Neural progenitor cell (in vitro differentiated cells): Measurements from ENCODE around the gene CDCP1. TPM values are rescaled to one million over a fixed set of nuclear protein-coding genes. Genes with fewer than 3 reads are reported as not detected.
A peak's percentile ranks its signal among the peaks of the same experiment; 100 is the strongest.

Experiments used
- DNase-seq: peaks from one replicate; pipeline ENCODE4 v3.0.0-alpha.2; 2016; ENCODE audit warnings: low spot score
- H2AFZ ChIP-seq: fragments of 200-600 bp; sonication (generic); replicated peaks from 2 replicates; pipeline ENCODE4 v1.6.1; 2016; ENCODE audit warnings: antibody characterized with exemption
- H3F3A ChIP-seq: fragments of 200-600 bp; sonication (generic); 2 replicates; pipeline ENCODE4 v1.6.1; 2016; ENCODE audit warnings: antibody characterized with exemption, low read depth
- H3K27ac ChIP-seq: fragments of 200-600 bp; sonication (generic); 2 replicates; pipeline ENCODE4 v1.5.1; 2016; ENCODE audit warnings: mild to moderate bottlenecking
- H3K27me3 ChIP-seq: fragments of 200-600 bp; sonication (generic); 2 replicates; pipeline ENCODE4 v1.6.1; 2016; ENCODE audit warnings: mild to moderate bottlenecking, moderate library complexity
- H3K36me3 ChIP-seq: fragments of 200-600 bp; sonication (generic); 2 replicates; pipeline ENCODE4 v1.5.1; 2016
- H3K4me1 ChIP-seq: fragments of 200-600 bp; sonication (generic); 2 replicates; pipeline ENCODE4 v1.6.1; 2016; ENCODE audit warnings: mixed run types
- H3K4me2 ChIP-seq: fragments of 200-600 bp; sonication (generic); 2 replicates; pipeline ENCODE4 v1.6.1; 2016
- H3K4me3 ChIP-seq: fragments of 200-600 bp; sonication (generic); 2 replicates; pipeline ENCODE4 v1.5.1; 2016
- H3K79me2 ChIP-seq: fragments of 200-600 bp; sonication (generic); 2 replicates; pipeline ENCODE4 v1.6.1; 2016; ENCODE audit warnings: low read depth
- H3K9ac ChIP-seq: fragments of 200-600 bp; sonication (generic); 2 replicates; pipeline ENCODE4 v1.6.1; 2016
- H3K9me3 ChIP-seq: fragments of 200-600 bp; sonication (generic); 2 replicates; pipeline ENCODE4 v1.5.1; 2016; ENCODE audit warnings: low read depth
- H4K20me1 ChIP-seq: fragments of 200-600 bp; sonication (generic); 2 replicates; pipeline ENCODE4 v1.6.1; 2016; ENCODE audit warnings: low read depth
- H3K27ac Mint-ChIP-seq: 3 replicates; pipeline ENCODE4 v1.8.0; 2021; ENCODE audit warnings: mixed read lengths
- H3K27me3 Mint-ChIP-seq: 2 replicates; pipeline ENCODE4 v1.8.0; 2022; ENCODE audit warnings: low read depth, mild to moderate bottlenecking, inconsistent platforms, moderate library complexity, mixed read lengths; ENCODE audit not compliant: insufficient read depth
- H3K36me3 Mint-ChIP-seq: 3 replicates; pipeline ENCODE4 v1.8.0; 2021; ENCODE audit warnings: mixed read lengths
- H3K4me1 Mint-ChIP-seq: 3 replicates; pipeline ENCODE4 v1.8.0; 2021; ENCODE audit warnings: mixed read lengths
- H3K4me3 Mint-ChIP-seq: 3 replicates; pipeline ENCODE4 v1.8.0; 2021; ENCODE audit warnings: mild to moderate bottlenecking, moderate library complexity, mixed read lengths
- H3K9me3 Mint-ChIP-seq: 3 replicates; pipeline ENCODE4 v1.8.0; 2020; ENCODE audit warnings: mixed read lengths
- EZH2 ChIP-seq: fragments of 200-600 bp; sonication (generic); IDR thresholded peaks from 2 replicates; pipeline ENCODE4 v1.6.1; 2017; ENCODE audit warnings: antibody characterized with exemption, mild to moderate bottlenecking, moderate library complexity
- EZH2phosphoT487 ChIP-seq: fragments of 200-600 bp; sonication (generic); IDR thresholded peaks from 2 replicates; pipeline ENCODE4 v1.6.1; 2017; ENCODE audit warnings: antibody characterized with exemption
- total RNA-seq: library from RNA; depleted of rRNA; stranded (reverse); fragments of >200 nt; gene quantifications from 2 replicates; pipeline ENCODE4 v1.2.3, GENCODE V29; 2015; ENCODE audit warnings: low replicate concordance
- TF ChIP-seq, protein P1 (sequence below): fragments of 200-600 bp; sonication (generic); IDR thresholded peaks from 2 replicates; pipeline ENCODE4 v1.5.1; 2017; ENCODE audit warnings: antibody characterized with exemption, mild to moderate bottlenecking

Gene CDCP1
- total RNA-seq, 1 donor from 2014 or later: 0.24 TPM

DNA sequence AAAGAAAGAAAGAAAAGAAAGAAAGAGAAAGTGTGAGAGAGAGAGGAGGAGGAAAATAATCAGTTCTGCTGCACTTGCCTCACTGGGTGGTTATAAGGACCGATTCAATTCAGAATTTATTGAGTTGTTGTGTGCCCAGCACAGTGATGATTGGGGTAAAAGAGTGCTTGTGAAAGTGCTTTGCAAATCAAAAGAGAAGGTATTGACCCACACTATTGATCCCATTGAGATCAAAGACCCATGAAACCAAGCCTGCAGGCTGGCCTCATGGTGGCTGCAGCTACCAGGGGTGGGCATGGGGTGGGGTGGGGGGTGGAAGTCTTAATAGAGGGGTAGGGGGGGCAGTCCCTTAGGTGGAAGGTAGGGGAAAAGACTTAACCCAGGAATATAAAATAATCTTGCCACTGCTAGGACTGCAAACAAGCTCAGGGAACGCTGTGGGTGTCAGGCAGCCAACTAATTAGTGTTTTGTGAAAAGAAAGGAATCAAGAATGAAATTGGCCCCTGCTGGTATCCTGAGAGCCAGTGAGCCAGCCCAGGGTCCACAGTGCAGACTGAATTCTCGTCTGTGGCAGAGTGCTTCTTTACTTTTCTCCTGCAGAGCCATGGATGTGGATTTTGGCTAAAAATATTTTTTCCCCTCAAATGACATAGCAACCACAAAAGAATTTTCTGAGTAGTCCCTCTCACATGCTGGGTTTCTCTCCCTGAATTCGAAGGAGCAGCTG, 85.8 kb downstream of the CDCP1 start:
- peaks cover 32% of the 10 kb centered on the region for H3K27me3 ChIP-seq
- H4K20me1 ChIP-seq: peaks cover 5% of the 10 kb centered on the region
- no peak overlapping the region for H3K27ac ChIP-seq
- no peak overlapping the region for H3K9ac ChIP-seq
- H3K27me3 Mint-ChIP-seq: no peaks in the 10 kb centered on the region
- peak overlapping the region; percentile 52 for H3K4me2 ChIP-seq
- DNase-seq: peak; percentile 67
- H3K9me3 Mint-ChIP-seq: no peaks in the 10 kb centered on the region
- peaks cover 30% of the 10 kb centered on the region for H3K4me1 Mint-ChIP-seq
- no peaks in the 10 kb centered on the region for H3K79me2 ChIP-seq
- no peaks in the 10 kb centered on the region for H3K36me3 ChIP-seq
- no peak overlapping the region for H3K27ac Mint-ChIP-seq
- H3K4me3 ChIP-seq: no peak overlapping the region
- H3K4me3 Mint-ChIP-seq: peak overlapping the region; percentile 41
- peaks cover 15% of the 10 kb centered on the region for H3K4me1 ChIP-seq
- H2AFZ ChIP-seq: no peak overlapping the region
- H3K36me3 Mint-ChIP-seq: no peaks in the 10 kb centered on the region
- no peaks in the 10 kb centered on the region for H3K9me3 ChIP-seq
- peaks cover 13% of the 10 kb centered on the region for H3F3A ChIP-seq
- TF ChIP-seq, protein P1, sequence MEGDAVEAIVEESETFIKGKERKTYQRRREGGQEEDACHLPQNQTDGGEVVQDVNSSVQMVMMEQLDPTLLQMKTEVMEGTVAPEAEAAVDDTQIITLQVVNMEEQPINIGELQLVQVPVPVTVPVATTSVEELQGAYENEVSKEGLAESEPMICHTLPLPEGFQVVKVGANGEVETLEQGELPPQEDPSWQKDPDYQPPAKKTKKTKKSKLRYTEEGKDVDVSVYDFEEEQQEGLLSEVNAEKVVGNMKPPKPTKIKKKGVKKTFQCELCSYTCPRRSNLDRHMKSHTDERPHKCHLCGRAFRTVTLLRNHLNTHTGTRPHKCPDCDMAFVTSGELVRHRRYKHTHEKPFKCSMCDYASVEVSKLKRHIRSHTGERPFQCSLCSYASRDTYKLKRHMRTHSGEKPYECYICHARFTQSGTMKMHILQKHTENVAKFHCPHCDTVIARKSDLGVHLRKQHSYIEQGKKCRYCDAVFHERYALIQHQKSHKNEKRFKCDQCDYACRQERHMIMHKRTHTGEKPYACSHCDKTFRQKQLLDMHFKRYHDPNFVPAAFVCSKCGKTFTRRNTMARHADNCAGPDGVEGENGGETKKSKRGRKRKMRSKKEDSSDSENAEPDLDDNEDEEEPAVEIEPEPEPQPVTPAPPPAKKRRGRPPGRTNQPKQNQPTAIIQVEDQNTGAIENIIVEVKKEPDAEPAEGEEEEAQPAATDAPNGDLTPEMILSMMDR: no peak
- TF ChIP-seq EZH2phosphoT487: no peak
- no peak for TF ChIP-seq EZH2

DNA sequence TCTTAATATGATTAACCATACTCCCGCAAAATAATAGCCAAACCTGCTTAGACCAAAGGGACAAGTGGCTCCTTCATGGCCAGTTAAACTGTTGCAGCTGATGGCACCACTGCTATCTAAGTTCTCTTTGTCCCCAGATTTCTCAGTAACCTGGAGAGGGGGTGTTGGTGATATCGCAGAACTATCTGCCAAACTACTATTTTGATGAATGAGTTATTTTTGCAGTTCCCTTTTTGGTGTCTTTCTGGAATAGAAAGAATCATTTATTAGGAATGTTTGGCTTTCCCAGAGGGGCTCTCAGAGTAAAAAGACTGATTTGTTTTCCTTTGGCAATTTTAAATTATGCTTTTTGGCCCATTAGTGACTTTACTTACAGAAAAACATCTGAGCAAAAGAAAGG, 87.0 kb downstream of the CDCP1 start:
- H3K9me3 Mint-ChIP-seq: no peaks in the 10 kb centered on the region
- TF ChIP-seq EZH2phosphoT487: no peak
- TF ChIP-seq, protein P1: no peak
- no peak for TF ChIP-seq EZH2
- DNase-seq: no peak
- H3K27me3 ChIP-seq: peaks cover 39% of the 10 kb centered on the region
- no peak overlapping the region for H3K27ac ChIP-seq
- no peak overlapping the region for H3K27ac Mint-ChIP-seq
- no peaks in the 10 kb centered on the region for H3K9me3 ChIP-seq
- H3K4me2 ChIP-seq: no peak overlapping the region
- peaks cover 31% of the 10 kb centered on the region for H3K4me1 Mint-ChIP-seq
- no peak overlapping the region for H3K9ac ChIP-seq
- peaks cover 15% of the 10 kb centered on the region for H3K4me1 ChIP-seq
- no peaks in the 10 kb centered on the region for H3K36me3 Mint-ChIP-seq
- no peaks in the 10 kb centered on the region for H3K36me3 ChIP-seq
- H2AFZ ChIP-seq: no peak overlapping the region
- H3K27me3 Mint-ChIP-seq: no peaks in the 10 kb centered on the region
- no peak overlapping the region for H3K4me3 ChIP-seq
- peaks cover 5% of the 10 kb centered on the region for H4K20me1 ChIP-seq
- H3F3A ChIP-seq: peaks cover 13% of the 10 kb centered on the region
- no peaks in the 10 kb centered on the region for H3K79me2 ChIP-seq
- H3K4me3 Mint-ChIP-seq: no peak overlapping the region

GRCh38 chr3:45057557-45057956, 88.6 kb downstream of the CDCP1 start:
- Histone ChIP-seq H3K27ac (no peak overlapping the region), H3K9me3 (no peaks in the 10 kb centered on the region), H3K4me2 (no peak overlapping the region), H3F3A (peaks cover 13% of the 10 kb centered on the region), H3K4me1 (peaks cover 15% of the 10 kb centered on the region), H3K4me3 (no peak overlapping the region), H3K79me2 (no peaks in the 10 kb centered on the region), H2AFZ (no peak overlapping the region), H4K20me1 (peaks cover 5% of the 10 kb centered on the region), H3K9ac (no peak overlapping the region), H3K27me3 (peaks cover 50% of the 10 kb centered on the region), H3K36me3 (no peaks in the 10 kb centered on the region)
- H3K27ac Mint-ChIP-seq: no peak overlapping the region
- no peaks in the 10 kb centered on the region for H3K27me3 Mint-ChIP-seq
- H3K4me3 Mint-ChIP-seq: no peak overlapping the region
- no peak for TF ChIP-seq EZH2
- TF ChIP-seq EZH2phosphoT487: no peak
- TF ChIP-seq, protein P1: no peak
- DNase-seq: no peak
- H3K36me3 Mint-ChIP-seq: no peaks in the 10 kb centered on the region
- no peaks in the 10 kb centered on the region for H3K9me3 Mint-ChIP-seq
- peaks cover 31% of the 10 kb centered on the region for H3K4me1 Mint-ChIP-seq
